Panc1 (cell line): Measurements from ENCODE around the gene AGRP.

Experiments used
- POLR2AphosphoS5 ChIP-seq: IDR thresholded peaks from 2 replicates; pipeline ENCODE4 v1.6.1; 2012; ENCODE audit warnings: mild to moderate bottlenecking, low read depth, low read length, moderate library complexity
- SIN3A ChIP-seq: IDR thresholded peaks from 2 replicates; pipeline ENCODE4 v1.6.1; 2012; ENCODE audit warnings: low read depth, mild to moderate bottlenecking, low read length, moderate library complexity, borderline replicate concordance; ENCODE audit not compliant: insufficient read depth
- TF ChIP-seq, protein P1 (sequence below): fragments of 450-650 bp; IDR thresholded peaks from 2 replicates; pipeline ENCODE4 v1.5.1; 2017; ENCODE audit warnings: mild to moderate bottlenecking
- TF ChIP-seq, protein P2 (sequence below), 2 experiments: IDR thresholded peaks; 2 replicates each; pipeline ENCODE4 v1.6.1; 2011 to 2012; ENCODE audit warnings: low read depth in 2 of 2, control low read depth in 1 of 2, low read length in 1 of 2, mild to moderate bottlenecking in 1 of 2, moderate library complexity in 1 of 2; ENCODE audit not compliant: insufficient read depth in 1 of 2

DNA sequence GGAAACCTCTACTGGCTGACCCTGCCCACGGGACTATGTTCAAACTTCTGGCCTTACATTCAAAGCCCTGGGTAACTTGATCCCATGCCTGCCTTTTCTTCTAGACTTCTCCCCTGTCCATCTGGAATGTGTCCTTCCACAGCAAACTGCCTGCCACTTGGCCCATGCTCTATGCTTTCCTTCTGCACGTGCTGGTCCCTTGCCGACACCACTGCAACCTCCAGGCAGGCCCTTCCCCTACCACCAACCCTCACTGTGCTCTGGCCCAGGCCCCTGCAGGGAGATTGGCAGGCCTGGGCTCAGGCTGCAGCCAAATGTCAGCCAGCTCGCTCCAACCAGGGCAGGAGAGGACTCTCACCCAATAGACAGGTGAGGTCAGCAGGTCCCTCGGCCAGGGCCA lies 41.4 kb downstream of the AGRP start:
- TF ChIP-seq, protein P1, sequence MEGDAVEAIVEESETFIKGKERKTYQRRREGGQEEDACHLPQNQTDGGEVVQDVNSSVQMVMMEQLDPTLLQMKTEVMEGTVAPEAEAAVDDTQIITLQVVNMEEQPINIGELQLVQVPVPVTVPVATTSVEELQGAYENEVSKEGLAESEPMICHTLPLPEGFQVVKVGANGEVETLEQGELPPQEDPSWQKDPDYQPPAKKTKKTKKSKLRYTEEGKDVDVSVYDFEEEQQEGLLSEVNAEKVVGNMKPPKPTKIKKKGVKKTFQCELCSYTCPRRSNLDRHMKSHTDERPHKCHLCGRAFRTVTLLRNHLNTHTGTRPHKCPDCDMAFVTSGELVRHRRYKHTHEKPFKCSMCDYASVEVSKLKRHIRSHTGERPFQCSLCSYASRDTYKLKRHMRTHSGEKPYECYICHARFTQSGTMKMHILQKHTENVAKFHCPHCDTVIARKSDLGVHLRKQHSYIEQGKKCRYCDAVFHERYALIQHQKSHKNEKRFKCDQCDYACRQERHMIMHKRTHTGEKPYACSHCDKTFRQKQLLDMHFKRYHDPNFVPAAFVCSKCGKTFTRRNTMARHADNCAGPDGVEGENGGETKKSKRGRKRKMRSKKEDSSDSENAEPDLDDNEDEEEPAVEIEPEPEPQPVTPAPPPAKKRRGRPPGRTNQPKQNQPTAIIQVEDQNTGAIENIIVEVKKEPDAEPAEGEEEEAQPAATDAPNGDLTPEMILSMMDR = no peak
- TF ChIP-seq POLR2AphosphoS5 (no peak), SIN3A (no peak)
- TF ChIP-seq, protein P2, sequence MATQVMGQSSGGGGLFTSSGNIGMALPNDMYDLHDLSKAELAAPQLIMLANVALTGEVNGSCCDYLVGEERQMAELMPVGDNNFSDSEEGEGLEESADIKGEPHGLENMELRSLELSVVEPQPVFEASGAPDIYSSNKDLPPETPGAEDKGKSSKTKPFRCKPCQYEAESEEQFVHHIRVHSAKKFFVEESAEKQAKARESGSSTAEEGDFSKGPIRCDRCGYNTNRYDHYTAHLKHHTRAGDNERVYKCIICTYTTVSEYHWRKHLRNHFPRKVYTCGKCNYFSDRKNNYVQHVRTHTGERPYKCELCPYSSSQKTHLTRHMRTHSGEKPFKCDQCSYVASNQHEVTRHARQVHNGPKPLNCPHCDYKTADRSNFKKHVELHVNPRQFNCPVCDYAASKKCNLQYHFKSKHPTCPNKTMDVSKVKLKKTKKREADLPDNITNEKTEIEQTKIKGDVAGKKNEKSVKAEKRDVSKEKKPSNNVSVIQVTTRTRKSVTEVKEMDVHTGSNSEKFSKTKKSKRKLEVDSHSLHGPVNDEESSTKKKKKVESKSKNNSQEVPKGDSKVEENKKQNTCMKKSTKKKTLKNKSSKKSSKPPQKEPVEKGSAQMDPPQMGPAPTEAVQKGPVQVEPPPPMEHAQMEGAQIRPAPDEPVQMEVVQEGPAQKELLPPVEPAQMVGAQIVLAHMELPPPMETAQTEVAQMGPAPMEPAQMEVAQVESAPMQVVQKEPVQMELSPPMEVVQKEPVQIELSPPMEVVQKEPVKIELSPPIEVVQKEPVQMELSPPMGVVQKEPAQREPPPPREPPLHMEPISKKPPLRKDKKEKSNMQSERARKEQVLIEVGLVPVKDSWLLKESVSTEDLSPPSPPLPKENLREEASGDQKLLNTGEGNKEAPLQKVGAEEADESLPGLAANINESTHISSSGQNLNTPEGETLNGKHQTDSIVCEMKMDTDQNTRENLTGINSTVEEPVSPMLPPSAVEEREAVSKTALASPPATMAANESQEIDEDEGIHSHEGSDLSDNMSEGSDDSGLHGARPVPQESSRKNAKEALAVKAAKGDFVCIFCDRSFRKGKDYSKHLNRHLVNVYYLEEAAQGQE (IDR thresholded peaks at IDR 0.05; ENCODE audit: insufficient read depth in 1 of 2, low read depth in 2 of 2, low read length in 1 of 2) = no peak
